Measurements from ENCODE around the gene VAV2. TPM values are rescaled to one million over a fixed set of nuclear protein-coding genes. Genes with fewer than 3 reads are reported as not detected.

VAV2 gene
- total and polyA plus RNA-seq, 9 of the 15 experiments (the other 6 are each of a cell fraction or from before 2014, with no cell fraction given): 0.01 to 2.7 (median 1.0) TPM; not detected in 1

DNA sequence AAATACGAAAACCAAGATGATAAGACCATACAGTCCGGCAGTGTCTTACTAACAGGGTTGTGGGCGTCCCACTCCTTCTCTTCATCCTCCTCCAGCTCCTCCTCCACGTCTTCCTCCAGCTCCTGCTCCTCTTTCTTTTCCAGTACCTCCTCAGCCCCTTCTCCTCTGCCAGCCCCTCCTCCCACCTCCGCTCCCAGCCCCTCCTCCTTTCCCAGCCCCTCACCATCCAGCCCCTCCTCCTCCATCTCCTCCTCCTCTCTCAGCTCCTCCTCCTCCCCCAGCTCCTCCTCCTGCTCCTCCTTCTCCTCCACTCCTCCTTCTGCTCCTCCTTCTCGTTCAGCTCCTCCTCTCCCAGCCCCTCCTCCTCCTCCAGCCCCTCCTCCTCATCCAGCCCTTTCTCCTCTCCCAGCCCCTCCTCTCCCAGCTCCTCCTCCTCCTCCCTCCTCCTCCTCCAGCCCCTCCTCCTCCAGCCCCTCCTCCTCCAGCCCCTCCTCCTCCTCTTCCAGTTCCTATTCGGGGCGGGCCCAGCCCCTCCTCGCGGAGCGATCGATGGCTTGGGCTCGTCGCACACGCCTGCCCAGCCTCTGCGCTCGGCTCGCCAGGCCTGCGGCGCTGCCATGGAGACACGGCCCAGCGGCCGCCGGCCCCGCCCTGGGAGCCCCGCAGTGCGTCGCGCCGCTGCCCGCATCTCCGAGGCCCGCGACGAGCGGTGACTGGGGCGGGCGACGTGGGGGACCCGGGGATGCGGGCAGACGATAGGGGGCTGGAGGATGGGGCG lies 32.9 kb upstream of the VAV2 start, which contains the start of gene BRD3OS (continued):
- TF ChIP-seq, protein P1, sequence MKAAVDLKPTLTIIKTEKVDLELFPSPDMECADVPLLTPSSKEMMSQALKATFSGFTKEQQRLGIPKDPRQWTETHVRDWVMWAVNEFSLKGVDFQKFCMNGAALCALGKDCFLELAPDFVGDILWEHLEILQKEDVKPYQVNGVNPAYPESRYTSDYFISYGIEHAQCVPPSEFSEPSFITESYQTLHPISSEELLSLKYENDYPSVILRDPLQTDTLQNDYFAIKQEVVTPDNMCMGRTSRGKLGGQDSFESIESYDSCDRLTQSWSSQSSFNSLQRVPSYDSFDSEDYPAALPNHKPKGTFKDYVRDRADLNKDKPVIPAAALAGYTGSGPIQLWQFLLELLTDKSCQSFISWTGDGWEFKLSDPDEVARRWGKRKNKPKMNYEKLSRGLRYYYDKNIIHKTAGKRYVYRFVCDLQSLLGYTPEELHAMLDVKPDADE (conservative IDR thresholded peaks at IDR 0.05; ENCODE audit: control insufficient read depth, low read depth, low read length): peak; percentile 88; the same call in 1 of the 2 replicates
- peak; percentile 85 for TF ChIP-seq CREM (IDR thresholded peaks at IDR 0.05; ENCODE audit: low read depth)
- TF ChIP-seq, protein P2, sequence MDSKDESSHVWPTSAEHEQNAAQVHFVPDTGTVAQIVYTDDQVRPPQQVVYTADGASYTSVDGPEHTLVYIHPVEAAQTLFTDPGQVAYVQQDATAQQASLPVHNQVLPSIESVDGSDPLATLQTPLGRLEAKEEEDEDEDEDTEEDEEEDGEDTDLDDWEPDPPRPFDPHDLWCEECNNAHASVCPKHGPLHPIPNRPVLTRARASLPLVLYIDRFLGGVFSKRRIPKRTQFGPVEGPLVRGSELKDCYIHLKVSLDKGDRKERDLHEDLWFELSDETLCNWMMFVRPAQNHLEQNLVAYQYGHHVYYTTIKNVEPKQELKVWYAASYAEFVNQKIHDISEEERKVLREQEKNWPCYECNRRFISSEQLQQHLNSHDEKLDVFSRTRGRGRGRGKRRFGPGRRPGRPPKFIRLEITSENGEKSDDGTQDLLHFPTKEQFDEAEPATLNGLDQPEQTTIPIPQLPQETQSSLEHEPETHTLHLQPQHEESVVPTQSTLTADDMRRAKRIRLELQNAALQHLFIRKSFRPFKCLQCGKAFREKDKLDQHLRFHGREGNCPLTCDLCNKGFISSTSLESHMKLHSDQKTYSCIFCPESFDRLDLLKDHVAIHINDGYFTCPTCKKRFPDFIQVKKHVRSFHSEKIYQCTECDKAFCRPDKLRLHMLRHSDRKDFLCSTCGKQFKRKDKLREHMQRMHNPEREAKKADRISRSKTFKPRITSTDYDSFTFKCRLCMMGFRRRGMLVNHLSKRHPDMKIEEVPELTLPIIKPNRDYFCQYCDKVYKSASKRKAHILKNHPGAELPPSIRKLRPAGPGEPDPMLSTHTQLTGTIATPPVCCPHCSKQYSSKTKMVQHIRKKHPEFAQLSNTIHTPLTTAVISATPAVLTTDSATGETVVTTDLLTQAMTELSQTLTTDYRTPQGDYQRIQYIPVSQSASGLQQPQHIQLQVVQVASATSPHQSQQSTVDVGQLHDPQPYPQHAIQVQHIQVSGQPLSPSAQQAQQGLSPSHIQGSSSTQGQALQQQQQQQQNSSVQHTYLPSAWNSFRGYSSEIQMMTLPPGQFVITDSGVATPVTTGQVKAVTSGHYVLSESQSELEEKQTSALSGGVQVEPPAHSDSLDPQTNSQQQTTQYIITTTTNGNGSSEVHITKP (IDR thresholded peaks at IDR 0.05; ENCODE audit: partially characterized antibody): no peak
- TF ChIP-seq ZC3H4 (CRISPR knock-in tag; IDR thresholded peaks at IDR 0.05; ENCODE audit: borderline replicate concordance): no peak
- TF ChIP-seq ZNF12 (CRISPR knock-in tag; IDR thresholded peaks at IDR 0.05): no peak
- TF ChIP-seq MAZ (CRISPR knock-in tag; conservative IDR thresholded peaks at IDR 0.05 in 1 of 2, IDR thresholded peaks at IDR 0.05 in 1 of 2): peak; percentile 86 to 99
- TF ChIP-seq ZFP30 (CRISPR knock-in tag; IDR thresholded peaks at IDR 0.05; ENCODE audit: borderline replicate concordance): no peak
- TF ChIP-seq NFIX (CRISPR knock-in tag; IDR thresholded peaks at IDR 0.05; ENCODE audit: low read depth): no peak
- TF ChIP-seq PHB (CRISPR knock-in tag; IDR thresholded peaks at IDR 0.05): no peak
- TF ChIP-seq NCOA1 (IDR thresholded peaks at IDR 0.05; ENCODE audit: low read depth): 0 out of 2 replicates have a peak, but pooled peaks have one; percentile 34
- TF ChIP-seq, protein P3, sequence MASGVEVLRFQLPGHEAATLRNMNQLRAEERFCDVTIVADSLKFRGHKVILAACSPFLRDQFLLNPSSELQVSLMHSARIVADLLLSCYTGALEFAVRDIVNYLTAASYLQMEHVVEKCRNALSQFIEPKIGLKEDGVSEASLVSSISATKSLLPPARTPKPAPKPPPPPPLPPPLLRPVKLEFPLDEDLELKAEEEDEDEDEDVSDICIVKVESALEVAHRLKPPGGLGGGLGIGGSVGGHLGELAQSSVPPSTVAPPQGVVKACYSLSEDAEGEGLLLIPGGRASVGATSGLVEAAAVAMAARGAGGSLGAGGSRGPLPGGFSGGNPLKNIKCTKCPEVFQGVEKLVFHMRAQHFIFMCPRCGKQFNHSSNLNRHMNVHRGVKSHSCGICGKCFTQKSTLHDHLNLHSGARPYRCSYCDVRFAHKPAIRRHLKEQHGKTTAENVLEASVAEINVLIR (CRISPR knock-in tag; IDR thresholded peaks at IDR 0.05): 0 out of 2 replicates have a peak, but pooled peaks have one; percentile 14
- 0 out of 2 replicates have a peak, but pooled peaks have one; percentile 14 for TF ChIP-seq SMAD4 (CRISPR knock-in tag; conservative IDR thresholded peaks at IDR 0.05)
- no peak for TF ChIP-seq ZNF408 (CRISPR knock-in tag; IDR thresholded peaks at IDR 0.05; ENCODE audit: low read depth)
- TF ChIP-seq HNRNPLL (IDR thresholded peaks at IDR 0.05; ENCODE audit: low read depth, low read length, poor library complexity, severe bottlenecking): peak; percentile 25
- no peak for TF ChIP-seq KDM5B (IDR thresholded peaks at IDR 0.05; ENCODE audit: insufficient replicate concordance, low read depth, low read length)
- 0 out of 2 replicates have a peak, but pooled peaks have one; percentile 24 for TF ChIP-seq MIER1 (IDR thresholded peaks at IDR 0.05; ENCODE audit: low read depth)
- TF ChIP-seq ATF7 (IDR thresholded peaks at IDR 0.05): no peak
- TF ChIP-seq SAP30 (IDR thresholded peaks at IDR 0.05; ENCODE audit: borderline replicate concordance, insufficient read depth, low read depth, low read length, poor library complexity, severe bottlenecking): peak; percentile 36
- peak; percentile 67 for TF ChIP-seq RB1 (IDR thresholded peaks at IDR 0.05; ENCODE audit: low read depth)
- TF ChIP-seq PURB (CRISPR knock-in tag; IDR thresholded peaks at IDR 0.05; ENCODE audit: low read depth): no peak
- TF ChIP-seq NFYB (IDR thresholded peaks at IDR 0.05; ENCODE audit: extremely low read depth, insufficient read length): no peak

Measured in K562 (cell line).